K562 (cell line): ENCODE data around the gene SH3TC1. TPM values are rescaled to one million over a fixed set of nuclear protein-coding genes. Genes with fewer than 3 reads are reported as not detected.

Source experiments
- BCOR ChIP-seq: fragments of 450-650 bp; IDR thresholded peaks from 2 replicates; pipeline ENCODE4 v1.6.1; 2016
- CBX3 ChIP-seq, 2 experiments: IDR thresholded peaks; 1 replicate in 1 of 2; 2 replicates in 1 of 2; pipeline ENCODE4 v1.6.1; 2012; ENCODE audit warnings: inconsistent platforms in 2 of 2, low read length in 2 of 2, borderline replicate concordance in 1 of 2, control low read depth in 1 of 2
- HSF4 ChIP-seq: fragments of 250-450 bp; sonication (Bioruptor Pico); IDR thresholded peaks from 2 replicates; pipeline ENCODE4 v2.1.2; 2022; ENCODE audit warnings: mild to moderate bottlenecking, moderate library complexity, borderline replicate concordance
- MCM5 ChIP-seq: fragments of 450-650 bp; IDR thresholded peaks from 2 replicates; pipeline ENCODE4 v1.6.1; 2016; ENCODE audit warnings: low read depth
- MTA3 ChIP-seq: fragments of 450-650 bp; formaldehyde crosslinking; IDR thresholded peaks from 2 replicates; pipeline ENCODE4 v1.6.1; 2017; ENCODE audit warnings: mild to moderate bottlenecking, borderline replicate concordance
- NR4A1 ChIP-seq, 2 experiments: fragments of 250-450 bp in 1 of 2; fragments of 450-650 bp in 1 of 2; sonication (Bioruptor Pico) in 1 of 2; IDR thresholded peaks; 2 replicates each; pipeline versions ENCODE4 v1.4.0 to v1.6.1; 2016 to 2020; ENCODE audit warnings: mild to moderate bottlenecking in 2 of 2, missing compliant biosample characterization in 1 of 2, missing genetic modification characterization in 1 of 2, moderate library complexity in 1 of 2
- PTTG1 ChIP-seq: fragments of 450-650 bp; IDR thresholded peaks from 2 replicates; pipeline ENCODE4 v1.6.1; 2016; ENCODE audit warnings: low read depth, mild to moderate bottlenecking, missing genetic modification characterization, missing compliant biosample characterization
- RFX1 ChIP-seq: fragments of 450-650 bp; IDR thresholded peaks from 2 replicates; pipeline ENCODE4 v1.6.1; 2016; ENCODE audit warnings: mild to moderate bottlenecking, moderate library complexity
- SMAD1 ChIP-seq: fragments of 150-350 bp; IDR thresholded peaks from 2 replicates; pipeline ENCODE4 v1.6.1; 2014; ENCODE audit warnings: low read length, low read depth; ENCODE audit not compliant: partially characterized antibody
- TAF9B ChIP-seq: fragments of 450-650 bp; IDR thresholded peaks from 2 replicates; pipeline ENCODE4 v1.6.1; 2018; ENCODE audit warnings: mild to moderate bottlenecking; ENCODE audit not compliant: partially characterized antibody
- WHSC1 ChIP-seq: IDR thresholded peaks from one replicate; pipeline ENCODE4 v1.6.1; 2012; ENCODE audit warnings: low read length, control low read depth, inconsistent platforms
- ZFP1 ChIP-seq: fragments of 450-650 bp; formaldehyde crosslinking; IDR thresholded peaks from 2 replicates; pipeline ENCODE4 v1.4.0; 2020; ENCODE audit warnings: mild to moderate bottlenecking, mixed read lengths
- ZNF165 ChIP-seq: fragments of 250-450 bp; sonication (Bioruptor Pico); IDR thresholded peaks from 2 replicates; pipeline ENCODE4 v1.4.0; 2020; ENCODE audit warnings: borderline replicate concordance
- ZNF584 ChIP-seq: fragments of 200-800 bp; sonication (Bioruptor generic); IDR thresholded peaks from 2 replicates; pipeline ENCODE4 v1.6.1; 2016; ENCODE audit warnings: low read depth, mild to moderate bottlenecking, missing genetic modification characterization, missing compliant biosample characterization
- ZNF644 ChIP-seq: fragments of 200-800 bp; sonication (Bioruptor generic); IDR thresholded peaks from 2 replicates; pipeline ENCODE4 v1.6.1; 2016; ENCODE audit warnings: low read depth, missing genetic modification characterization, missing compliant biosample characterization
- polyA plus RNA-seq, 8 experiments: library from polyadenylated mRNA; depleted of rRNA in 4 of 8; stranded (reverse) in 5 of 8; unstranded in 3 of 8; fragments of >200 nt; fragmentation: Nextera tagmentation in 2 of 8; fragmentation: Illumina TruSeq in 1 of 8; extraction: Ambion mirVana in 2 of 8; extraction: Trizol in 1 of 8; gene quantifications; 2 replicates each; pipeline versions ENCODE4 v1.2.1 to v1.2.3, GENCODE V29; 2011 to 2014; ENCODE audit warnings: inconsistent platforms in 1 of 8, missing spikeins in 1 of 8
- total RNA-seq, 7 experiments: library from RNA; depleted of rRNA in 6 of 7; stranded (reverse); fragments of >200 nt in 6 of 7; fragmentation: Illumina TruSeq in 2 of 7; extraction: Trizol in 2 of 7; gene quantifications; 2 replicates each; pipeline versions ENCODE4 v1.2.1 to v1.2.3, GENCODE V29; 2011 to 2021; ENCODE audit warnings: low replicate concordance in 1 of 7
- TF ChIP-seq, protein P1 (sequence below): fragments of 450-650 bp; IDR thresholded peaks from 2 replicates; pipeline ENCODE4 v1.6.1; 2016; ENCODE audit warnings: low read depth
- TF ChIP-seq, protein P2 (sequence below): sonication (generic); IDR thresholded peaks from 2 replicates; pipeline ENCODE4 v1.6.1; 2016
- TF ChIP-seq, protein P3 (sequence below), 2 experiments: fragments of 250-450 bp in 1 of 2; fragments of 450-650 bp in 1 of 2; sonication (Bioruptor Pico) in 1 of 2; IDR thresholded peaks; 2 replicates each; pipeline versions ENCODE4 v1.6.1 to v1.8.0; 2016 to 2021; ENCODE audit warnings: mild to moderate bottlenecking in 2 of 2, moderate library complexity in 2 of 2, missing compliant biosample characterization in 1 of 2, missing genetic modification characterization in 1 of 2

The SH3TC1 gene
- total and polyA plus RNA-seq, 9 of the 15 experiments (the other 6 are each of a cell fraction or from before 2014, with no cell fraction given), result 0.04 to 2.1 (median 0.48) TPM; not detected in 1

DNA sequence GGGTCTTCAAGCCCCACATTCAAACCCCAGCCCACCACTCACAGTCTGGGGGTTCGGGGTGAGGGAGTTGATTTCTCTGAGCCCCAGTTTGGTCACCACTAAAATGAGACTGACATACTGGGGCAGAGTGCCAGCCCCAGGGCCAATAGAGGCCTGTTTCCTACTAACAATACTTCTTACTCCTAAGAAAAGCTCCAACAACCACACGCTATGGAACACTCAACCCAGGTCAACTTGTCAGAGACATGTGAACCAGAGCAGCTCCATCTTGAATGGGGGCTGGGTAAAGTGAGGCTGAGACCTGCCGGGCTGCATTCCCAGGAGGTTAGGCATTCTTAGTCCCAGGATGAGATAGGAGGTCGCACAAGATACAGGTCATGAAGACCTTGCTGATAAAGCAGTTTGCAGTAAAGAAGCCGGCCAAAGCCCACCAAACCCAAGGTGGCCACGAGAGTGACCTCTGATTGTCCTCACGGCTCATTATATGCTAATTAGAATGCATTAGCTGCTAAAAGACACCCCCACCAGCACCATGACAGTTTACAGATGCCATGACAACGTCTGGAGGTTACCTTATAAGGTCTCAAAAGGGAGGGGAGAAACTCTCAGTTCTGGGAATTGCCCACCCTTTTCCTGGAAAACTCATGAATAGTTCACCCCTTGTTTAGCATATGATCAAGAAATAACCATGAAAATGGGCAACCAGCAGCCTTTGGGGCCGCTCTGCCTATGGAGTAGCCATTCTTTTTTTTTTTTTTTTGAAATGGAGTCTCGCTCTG lies 43.9 kb downstream of the SH3TC1 start (continued):
- no peak for TF ChIP-seq NR4A1 (CRISPR knock-in tag; IDR thresholded peaks at IDR 0.05)
- TF ChIP-seq NR4A1 (tag; IDR thresholded peaks at IDR 0.05), result peak; percentile 98
- TF ChIP-seq RFX1, result peak; percentile 80
- TF ChIP-seq ZNF584 (CRISPR knock-in tag), result peak; percentile 60; the same call in 1 of the 2 replicates
- peak; percentile 90 for TF ChIP-seq PTTG1 (tag)
- no peak for TF ChIP-seq BCOR
- TF ChIP-seq CBX3 (IDR thresholded peaks at IDR 0.05; ENCODE audit: borderline replicate concordance in 1 of 2, low read length in 2 of 2), result no peak
- TF ChIP-seq, protein P1, sequence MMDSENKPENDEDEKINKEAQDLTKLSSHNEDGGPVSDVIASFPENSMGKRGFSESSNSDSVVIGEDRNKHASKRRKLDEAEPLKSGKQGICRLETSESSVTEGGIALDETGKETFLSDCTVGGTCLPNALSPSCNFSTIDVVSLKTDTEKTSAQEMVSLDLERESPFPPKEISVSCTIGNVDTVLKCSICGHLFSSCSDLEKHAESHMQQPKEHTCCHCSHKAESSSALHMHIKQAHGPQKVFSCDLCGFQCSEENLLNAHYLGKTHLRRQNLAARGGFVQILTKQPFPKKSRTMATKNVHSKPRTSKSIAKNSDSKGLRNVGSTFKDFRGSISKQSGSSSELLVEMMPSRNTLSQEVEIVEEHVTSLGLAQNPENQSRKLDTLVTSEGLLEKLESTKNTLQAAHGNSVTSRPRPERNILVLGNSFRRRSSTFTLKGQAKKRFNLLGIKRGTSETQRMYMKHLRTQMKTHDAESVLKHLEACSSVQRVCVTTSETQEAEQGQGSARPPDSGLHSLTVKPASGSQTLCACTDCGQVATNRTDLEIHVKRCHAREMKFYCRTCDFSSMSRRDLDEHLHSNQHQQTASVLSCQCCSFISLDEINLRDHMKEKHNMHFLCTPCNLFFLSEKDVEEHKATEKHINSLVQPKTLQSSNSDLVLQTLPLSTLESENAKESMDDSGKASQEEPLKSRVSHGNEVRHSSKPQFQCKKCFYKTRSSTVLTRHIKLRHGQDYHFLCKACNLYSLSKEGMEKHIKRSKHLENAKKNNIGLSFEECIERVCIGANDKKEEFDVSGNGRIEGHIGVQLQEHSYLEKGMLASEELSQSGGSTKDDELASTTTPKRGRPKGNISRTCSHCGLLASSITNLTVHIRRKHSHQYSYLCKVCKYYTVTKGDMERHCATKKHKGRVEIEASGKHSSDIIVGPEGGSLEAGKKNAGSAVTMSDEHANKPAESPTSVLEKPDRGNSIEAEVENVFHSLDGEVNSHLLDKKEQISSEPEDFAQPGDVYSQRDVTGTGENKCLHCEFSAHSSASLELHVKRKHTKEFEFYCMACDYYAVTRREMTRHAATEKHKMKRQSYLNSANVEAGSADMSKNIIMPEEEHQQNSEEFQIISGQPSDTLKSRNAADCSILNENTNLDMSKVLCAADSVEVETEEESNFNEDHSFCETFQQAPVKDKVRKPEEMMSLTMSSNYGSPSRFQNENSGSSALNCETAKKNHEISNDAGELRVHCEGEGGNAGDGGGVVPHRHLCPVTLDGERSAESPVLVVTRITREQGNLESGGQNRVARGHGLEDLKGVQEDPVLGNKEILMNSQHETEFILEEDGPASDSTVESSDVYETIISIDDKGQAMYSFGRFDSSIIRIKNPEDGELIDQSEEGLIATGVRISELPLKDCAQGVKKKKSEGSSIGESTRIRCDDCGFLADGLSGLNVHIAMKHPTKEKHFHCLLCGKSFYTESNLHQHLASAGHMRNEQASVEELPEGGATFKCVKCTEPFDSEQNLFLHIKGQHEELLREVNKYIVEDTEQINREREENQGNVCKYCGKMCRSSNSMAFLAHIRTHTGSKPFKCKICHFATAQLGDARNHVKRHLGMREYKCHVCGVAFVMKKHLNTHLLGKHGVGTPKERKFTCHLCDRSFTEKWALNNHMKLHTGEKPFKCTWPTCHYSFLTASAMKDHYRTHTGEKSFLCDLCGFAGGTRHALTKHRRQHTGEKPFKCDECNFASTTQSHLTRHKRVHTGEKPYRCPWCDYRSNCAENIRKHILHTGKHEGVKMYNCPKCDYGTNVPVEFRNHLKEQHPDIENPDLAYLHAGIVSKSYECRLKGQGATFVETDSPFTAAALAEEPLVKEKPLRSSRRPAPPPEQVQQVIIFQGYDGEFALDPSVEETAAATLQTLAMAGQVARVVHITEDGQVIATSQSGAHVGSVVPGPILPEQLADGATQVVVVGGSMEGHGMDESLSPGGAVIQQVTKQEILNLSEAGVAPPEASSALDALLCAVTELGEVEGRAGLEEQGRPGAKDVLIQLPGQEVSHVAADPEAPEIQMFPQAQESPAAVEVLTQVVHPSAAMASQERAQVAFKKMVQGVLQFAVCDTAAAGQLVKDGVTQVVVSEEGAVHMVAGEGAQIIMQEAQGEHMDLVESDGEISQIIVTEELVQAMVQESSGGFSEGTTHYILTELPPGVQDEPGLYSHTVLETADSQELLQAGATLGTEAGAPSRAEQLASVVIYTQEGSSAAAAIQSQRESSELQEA, result no peak
- no peak for TF ChIP-seq MTA3
- TF ChIP-seq ZFP1 (CRISPR knock-in tag), result no peak
- no peak for TF ChIP-seq WHSC1
- TF ChIP-seq ZNF165, result no peak
- TF ChIP-seq, protein P2, sequence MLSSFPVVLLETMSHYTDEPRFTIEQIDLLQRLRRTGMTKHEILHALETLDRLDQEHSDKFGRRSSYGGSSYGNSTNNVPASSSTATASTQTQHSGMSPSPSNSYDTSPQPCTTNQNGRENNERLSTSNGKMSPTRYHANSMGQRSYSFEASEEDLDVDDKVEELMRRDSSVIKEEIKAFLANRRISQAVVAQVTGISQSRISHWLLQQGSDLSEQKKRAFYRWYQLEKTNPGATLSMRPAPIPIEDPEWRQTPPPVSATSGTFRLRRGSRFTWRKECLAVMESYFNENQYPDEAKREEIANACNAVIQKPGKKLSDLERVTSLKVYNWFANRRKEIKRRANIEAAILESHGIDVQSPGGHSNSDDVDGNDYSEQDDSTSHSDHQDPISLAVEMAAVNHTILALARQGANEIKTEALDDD, result no peak
- TF ChIP-seq, protein P3, sequence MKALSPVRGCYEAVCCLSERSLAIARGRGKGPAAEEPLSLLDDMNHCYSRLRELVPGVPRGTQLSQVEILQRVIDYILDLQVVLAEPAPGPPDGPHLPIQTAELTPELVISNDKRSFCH (CRISPR knock-in tag; IDR thresholded peaks at IDR 0.05), result peak; percentile 89; the same call in 1 of the 2 replicates
- TF ChIP-seq, protein P3 (tag; IDR thresholded peaks at IDR 0.05), result peak; percentile 92
- TF ChIP-seq ZNF644, result no peak
- TF ChIP-seq HSF4 (CRISPR knock-in tag), result no peak
- TF ChIP-seq SMAD1, result no peak
- no peak for TF ChIP-seq MCM5
- no peak for TF ChIP-seq TAF9B
